HepG2 (cell line): Measurements from ENCODE around the gene RPTOR. TPM values are rescaled to one million over a fixed set of nuclear protein-coding genes. Genes with fewer than 3 reads are reported as not detected.

Experiments
- ATAC-seq: fragments of 200-7000 bp; cut with Tn5 transposase; 3 replicates; pipeline ENCODE4 v1.9.1; 2020; ENCODE audit warnings: mild to moderate bottlenecking, moderate library complexity
- BruUV-seq: library from RNA; stranded (reverse); fragments of 400-500 nt; replicated peaks from 2 replicates; lab custom pipeline; 2021; lab: Mats Ljungman, UMichigan
- CTCF ChIA-PET: fragments of 300-600 bp; formaldehyde crosslinking; extraction: SDS; loops from one replicate; lab custom pipeline; 2021; ENCODE audit warnings: low total read pairs, inconsistent platforms, low intra/inter-chr PET ratio; lab: Yijun Ruan, JAX
- POLR2A ChIA-PET: fragments of 350-600 bp; sonication (Branson Sonifier 250); formaldehyde crosslinking; loops from one replicate; lab custom pipeline; 2020; ENCODE audit warnings: antibody characterized with exemption, inconsistent platforms; lab: Yijun Ruan, JAX
- DNase-seq: peaks from one replicate; pipeline ENCODE4 v3.0.0-alpha.2; 2015; ENCODE audit warnings: low spot score
- FAIRE-seq: peaks from 3 replicates; lab custom pipeline; 2011; peaks lifted over from hg19 to GRCh38; lab: Jason Lieb, UNC
- H2AFZ ChIP-seq: one replicate; pipeline ENCODE4 v1.6.1; 2011; ENCODE audit warnings: low read length, inconsistent platforms
- H3K27ac ChIP-seq: fragments of 300-600 bp; 3 replicates; pipeline ENCODE4 v1.8.0; 2011; ENCODE audit warnings: mixed run types, mild to moderate bottlenecking, mixed read lengths, low read length, inconsistent platforms; ENCODE audit not compliant: insufficient read depth; ENCODE audit errors: extremely low read length
- H3K27me3 ChIP-seq, 2 experiments: fragments of 200-600 bp in 1 of 2; 2 replicates in 1 of 2; 3 replicates in 1 of 2; pipeline versions ENCODE4 v1.6.0 to v1.8.0; 2011; ENCODE audit warnings: low read length in 2 of 2, mild to moderate bottlenecking in 2 of 2, moderate library complexity in 2 of 2, inconsistent platforms in 1 of 2; ENCODE audit not compliant: insufficient read depth in 2 of 2, control insufficient read depth in 1 of 2
- H3K36me3 ChIP-seq, 2 experiments: fragments of 200-600 bp in 1 of 2; replicated peaks in 1 of 2; 2 replicates in 1 of 2; 3 replicates in 1 of 2; pipeline versions ENCODE4 v1.5.1 to v1.8.0; 2011; ENCODE audit warnings: low read length in 2 of 2, inconsistent platforms in 1 of 2; ENCODE audit not compliant: insufficient read depth in 2 of 2, control insufficient read depth in 1 of 2
- H3K4me1 ChIP-seq: 2 replicates; pipeline ENCODE4 v1.5.1; 2012; ENCODE audit warnings: low read length, inconsistent platforms; ENCODE audit not compliant: insufficient read depth
- H3K4me2 ChIP-seq: 2 replicates; pipeline ENCODE4 v1.6.0; 2011; ENCODE audit warnings: low read depth, low read length, inconsistent platforms
- H3K4me3 ChIP-seq, 3 experiments: fragments of 200-600 bp in 1 of 3; sonication (generic), shearing (Covaris generic) in 1 of 3; replicated peaks in 1 of 3; 2 replicates each; pipeline ENCODE4 v1.5.1; 2011 to 2016; ENCODE audit warnings: low read length in 3 of 3, inconsistent platforms in 2 of 3, low read depth in 2 of 3, mild to moderate bottlenecking in 2 of 3, control low read depth in 1 of 3, mixed read lengths in 1 of 3; ENCODE audit not compliant: insufficient read depth in 1 of 3
- H3K79me2 ChIP-seq: one replicate; pipeline ENCODE4 v1.6.1; 2011; ENCODE audit warnings: low read length, inconsistent platforms; ENCODE audit not compliant: insufficient read depth
- H3K9ac ChIP-seq: 2 replicates; pipeline ENCODE4 v1.6.0; 2011; ENCODE audit warnings: mild to moderate bottlenecking, low read depth, low read length, inconsistent platforms; ENCODE audit not compliant: insufficient read depth
- H3K9me3 ChIP-seq: 2 replicates; pipeline ENCODE4 v1.5.1; 2012; ENCODE audit warnings: mild to moderate bottlenecking, low read length
- H4K20me1 ChIP-seq: 2 replicates; pipeline ENCODE4 v1.6.0; 2011; ENCODE audit warnings: inconsistent platforms, mild to moderate bottlenecking, low read length, moderate library complexity; ENCODE audit not compliant: insufficient read depth
- HNRNPUL1 ChIP-seq: fragments of 200-400 bp; formaldehyde crosslinking; IDR thresholded peaks from 2 replicates; pipeline ENCODE4 v1.6.1; 2017; ENCODE audit warnings: low read depth, mild to moderate bottlenecking, low read length, moderate library complexity
- JUNB ChIP-seq: sonication (generic); formaldehyde crosslinking; IDR thresholded peaks from 2 replicates; pipeline ENCODE4 v1.8.0; 2022; ENCODE audit warnings: missing genetic modification reagents, mild to moderate bottlenecking, borderline replicate concordance
- KIAA2018 ChIP-seq: sonication (generic); formaldehyde crosslinking; IDR thresholded peaks from 2 replicates; pipeline ENCODE4 v1.5.0; 2020; ENCODE audit warnings: mild to moderate bottlenecking, missing genetic modification reagents, borderline replicate concordance
- MZF1 ChIP-seq: sonication (generic); formaldehyde crosslinking; IDR thresholded peaks from 2 replicates; pipeline ENCODE4 v1.8.1; 2023; ENCODE audit warnings: mild to moderate bottlenecking, missing genetic modification reagents, borderline replicate concordance
- PBX3 ChIP-seq: sonication (generic); formaldehyde crosslinking; IDR thresholded peaks from 2 replicates; pipeline ENCODE4 v1.8.1; 2023; ENCODE audit warnings: missing genetic modification reagents, inconsistent platforms, borderline replicate concordance
- ZNF687 ChIP-seq: sonication (generic); formaldehyde crosslinking; IDR thresholded peaks from 2 replicates; pipeline ENCODE4 v1.5.1; 2020; ENCODE audit warnings: mild to moderate bottlenecking, missing genetic modification reagents, moderate library complexity
- WGBS: methylation state at CpG from one replicate; pipeline ENCODE4 v1.1.6; 2017; ENCODE audit warnings: low lambda C conversion rate; 5-methylcytosine and 5-hydroxymethylcytosine counted together
- in situ Hi-C: cut with HindIII; loops from 2 replicates; pipeline ENCODE4 v1.10.0; 2017; ENCODE audit warnings: low pct_unique_long_range_greater_than_20kb; ENCODE audit not compliant: extremely low pct_ligation_motif_present
- intact Hi-C: fragments of 100-400 bp; cut with micrococcal nuclease; formaldehyde crosslinking; loops from one replicate; pipeline ENCODE4 v1.10.0; 2022; ENCODE audit not compliant: unreplicated experiment
- polyA plus RNA-seq, 8 experiments: library from polyadenylated mRNA; depleted of rRNA in 3 of 8; stranded (reverse) in 7 of 8; unstranded in 1 of 8; fragments of >200 nt; fragmentation: Illumina TruSeq in 4 of 8; extraction: Trizol in 4 of 8; gene quantifications; 2 replicates each; pipeline versions ENCODE4 v1.2.1 to v1.2.3, GENCODE V29; 2011 to 2016; ENCODE audit warnings: low read depth in 4 of 8, missing spikeins in 1 of 8, mixed read lengths in 1 of 8; ENCODE audit not compliant: insufficient read depth in 1 of 8
- total RNA-seq, 5 experiments: library from RNA; depleted of rRNA; stranded (reverse); fragments of >200 nt; fragmentation: Illumina TruSeq; extraction: Trizol; gene quantifications; 2 replicates each; pipeline ENCODE4 v1.2.3, GENCODE V29; 2016; ENCODE audit warnings: low read depth in 1 of 5

The RPTOR gene
- total and polyA plus RNA-seq, 2 of the 13 experiments (the other 11 are each of a cell fraction or from before 2014, with no cell fraction given) = 6.6 to 25.3 TPM

GRCh38 chr17:80742091-80742490 is 197.5 kb downstream of the RPTOR start (continued):
- TF ChIP-seq ZNF687 = no peak
- TF ChIP-seq MZF1 (CRISPR knock-in tag) = no peak
- no peak for TF ChIP-seq PBX3 (CRISPR knock-in tag)
- TF ChIP-seq JUNB (CRISPR knock-in tag) = no peak
- no peak for TF ChIP-seq HNRNPUL1

GRCh38 chr17:80742581-80743180 is 198.0 kb downstream of the RPTOR start:
- Histone ChIP-seq H4K20me1 (no peaks in the 10 kb centered on the region), H3K9ac (no peak overlapping the region), H2AFZ (no peak overlapping the region), H3K27ac (no peak overlapping the region), H3K79me2 (no peaks in the 10 kb centered on the region), H3K4me3 (no peak overlapping the region), H3K4me1 (no peaks in the 10 kb centered on the region), H3K9me3 (peaks cover 10% of the 10 kb centered on the region), H3K36me3 (peaks cover 20 to 32% of the 10 kb centered on the region in 2 experiments; a peak in 4 of 5 replicates), H3K27me3 (no peaks in the 10 kb centered on the region), H3K4me2 (no peak overlapping the region)
- ChIA-PET CTCF (no interaction called here), POLR2A (no interaction called here)
- no peak for DNase-seq
- FAIRE-seq = no peak
- intact Hi-C loops (no loop called here), in situ Hi-C loops (no loop called here)
- ATAC-seq = no peak
- WGBS = 85% methylated on average over 7 of the region's 7 CpGs
- no TSS peak for BruUV-seq
- no peak for TF ChIP-seq KIAA2018 (CRISPR knock-in tag)
